ENCODE measurements around the gene UGT2B15.
"Not testable (repeated sequence)": the region's sequence is repeated elsewhere in the genome, so short reads cannot be mapped to it uniquely, and the experiment has no call there.

Gene UGT2B15

GRCh38 chr4:68655764-68656444 is 14.5 kb downstream of the UGT2B15 start:
- no peak for FAIRE-seq

- no peak for FAIRE-seq
Observed at GRCh38 chr4:68654946-68655721, 15.3 kb downstream of the UGT2B15 start.

DNA sequence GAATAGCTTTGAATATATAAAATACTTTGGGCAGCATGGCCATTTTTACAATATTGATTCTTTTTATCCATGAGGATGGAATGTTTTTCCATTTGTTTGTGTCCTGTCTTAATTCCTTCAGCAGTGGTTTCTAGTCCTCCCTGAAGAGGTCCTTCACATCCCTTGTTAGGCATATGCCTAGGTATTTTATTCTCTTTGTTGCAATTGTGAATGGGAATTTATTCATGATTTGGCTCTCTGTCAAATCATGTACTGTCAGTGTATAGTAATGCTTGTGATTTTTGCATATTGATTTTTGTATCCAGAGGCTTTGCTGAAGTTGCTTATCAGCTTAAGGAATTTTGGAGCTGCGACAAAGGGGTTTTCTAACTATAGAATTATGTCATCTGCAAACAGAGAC is 18.5 kb downstream of the UGT2B15 start:
- FAIRE-seq: no peak

GRCh38 chr4:68630371-68630770 is 40.1 kb downstream of the UGT2B15 start:
- FAIRE-seq: no peak

DNA sequence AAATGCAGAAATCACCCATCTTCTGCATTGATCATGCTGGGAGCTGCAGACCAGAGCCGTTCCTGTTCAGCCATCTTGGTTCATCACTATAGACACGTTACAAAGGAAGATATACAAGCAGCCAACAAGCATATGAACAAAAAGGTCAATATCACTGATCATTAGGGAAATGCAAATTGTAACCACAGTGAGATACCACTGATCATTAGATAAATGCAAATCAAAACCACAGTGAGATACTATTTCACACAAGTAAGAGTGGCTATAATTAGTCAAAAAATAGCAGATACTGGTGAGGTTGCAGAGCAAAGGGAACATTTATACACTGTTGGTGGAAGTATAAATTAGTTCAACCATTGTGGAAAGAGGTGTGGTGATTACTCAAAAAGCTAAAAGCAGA is 47.7 kb downstream of the UGT2B15 start:
- FAIRE-seq: not testable (repeated sequence)

DNA sequence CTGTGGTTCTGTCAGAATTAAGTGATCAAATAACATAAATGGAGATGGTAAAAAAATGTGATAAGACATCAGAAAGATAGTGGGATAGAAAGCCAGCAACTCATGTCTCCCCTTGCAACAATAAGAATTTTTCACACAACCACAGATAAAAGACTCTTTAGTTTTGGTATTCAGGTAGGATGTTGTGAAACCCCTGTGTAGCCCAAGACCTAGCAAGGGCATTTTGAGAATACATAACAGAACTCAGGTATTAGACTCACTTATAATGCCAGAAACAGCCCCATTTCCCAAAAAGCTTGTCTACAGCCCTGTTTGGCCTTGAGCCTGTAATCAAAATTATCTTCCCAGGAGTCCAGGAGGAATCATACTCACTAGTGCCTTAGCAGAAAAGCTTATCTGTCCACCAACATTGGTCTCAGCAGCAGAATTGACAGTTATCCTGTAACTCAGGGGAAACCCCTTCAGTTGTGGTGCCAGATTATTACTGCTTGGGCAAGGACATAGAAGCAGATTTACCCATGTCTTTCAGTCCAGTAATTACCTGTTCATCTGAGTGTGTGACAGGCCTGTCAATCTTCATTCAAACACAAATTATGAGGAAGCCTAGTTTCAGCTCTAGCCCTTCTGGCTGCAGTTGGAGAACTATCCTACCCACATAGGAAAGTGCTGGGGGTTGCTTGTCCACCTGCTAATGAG is 53.3 kb downstream of the UGT2B15 start:
- FAIRE-seq: no peak

DNA sequence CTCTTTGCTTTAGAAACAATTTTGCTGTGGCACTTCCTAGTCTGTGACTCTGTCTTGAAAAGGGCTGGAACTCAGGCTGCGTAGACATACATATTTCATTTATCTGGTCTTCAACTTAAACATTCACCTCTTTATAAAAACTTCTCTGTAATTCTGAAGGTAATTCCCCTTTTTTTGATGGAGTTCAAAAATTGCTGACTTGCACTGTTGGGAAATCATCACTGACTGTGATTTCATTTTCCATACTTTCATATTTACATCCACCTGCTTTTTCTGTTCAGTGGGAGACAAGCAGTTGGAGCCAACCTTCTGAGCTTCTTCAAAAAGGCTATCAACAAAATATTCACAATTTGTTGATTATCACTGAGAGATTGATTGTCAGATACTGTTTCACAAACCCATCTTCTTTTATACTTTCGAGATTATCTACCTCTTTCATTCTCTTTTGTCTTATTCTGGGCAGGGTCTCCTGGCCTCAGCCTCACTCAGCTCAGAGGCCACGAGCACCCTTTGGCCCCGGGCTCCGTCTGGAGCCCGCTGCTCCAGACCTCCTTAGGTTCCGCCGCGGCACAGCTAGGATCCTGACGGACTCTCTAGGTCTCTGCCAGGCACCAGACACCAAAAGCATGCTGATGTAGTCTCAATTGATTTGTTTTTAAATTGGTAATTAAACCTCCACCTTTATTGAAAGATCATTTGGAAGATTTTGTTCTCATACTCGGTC is 54.6 kb downstream of the UGT2B15 start:
- FAIRE-seq: no peak

- FAIRE-seq: no peak
Observed at GRCh38 chr4:68613752-68614151, 56.7 kb downstream of the UGT2B15 start.

- FAIRE-seq: no peak
Observed at GRCh38 chr4:68606240-68606639, 64.2 kb downstream of the UGT2B15 start.

GRCh38 chr4:68599150-68599549 is 71.3 kb downstream of the UGT2B15 start:
- no peak for FAIRE-seq

- no peak for FAIRE-seq
Observed at GRCh38 chr4:68597482-68597881, 73.0 kb downstream of the UGT2B15 start.
